Ovary (tissue), 3 donors: ENCODE data around the gene TGFB2.

Experiments
- CTCF ChIP-seq, 3 donors: fragments of 450-650 bp in 2 of 3; fragments of 200-600 bp in 1 of 3; IDR thresholded peaks; one replicate each; pipeline versions ENCODE4 v1.5.1 to v1.8.0; 2016 to 2022; ENCODE audit warnings: antibody characterized with exemption in 3 of 3, mild to moderate bottlenecking in 1 of 3
- EP300 ChIP-seq: sonication (generic); formaldehyde crosslinking; IDR thresholded peaks from one replicate; pipeline ENCODE4 v1.6.1; 2017; ENCODE audit warnings: antibody characterized with exemption
- POLR2A ChIP-seq: fragments of 450-650 bp; IDR thresholded peaks from one replicate; pipeline ENCODE4 v1.6.1; 2017; ENCODE audit warnings: antibody characterized with exemption, mild to moderate bottlenecking, moderate library complexity
- donor health status: DM: no; HTN: no; CAD: no.

DNA sequence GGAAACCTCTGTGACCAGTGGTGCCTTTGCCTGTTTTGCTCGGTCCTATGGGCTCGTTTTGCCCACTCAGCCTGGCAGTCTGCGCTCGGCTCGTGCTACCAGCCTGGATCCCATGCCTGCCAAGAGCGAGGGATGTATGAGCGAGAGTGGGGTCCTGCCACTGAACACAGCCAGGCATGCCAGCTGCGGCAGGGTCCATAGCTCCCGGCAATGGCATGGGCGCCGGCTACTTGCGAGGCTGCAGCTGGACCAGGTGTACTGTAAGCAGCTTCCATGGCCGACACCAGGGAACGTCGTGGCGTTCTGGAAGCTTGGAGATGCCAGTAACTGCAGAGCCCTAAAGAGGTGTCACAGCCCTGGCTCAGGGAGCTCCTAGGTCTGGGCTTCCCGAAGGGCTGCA is 22.4 kb upstream of the TGFB2 start:
- no peak for TF ChIP-seq CTCF (IDR thresholded peaks at IDR 0.05)
- no peak for TF ChIP-seq EP300
- TF ChIP-seq POLR2A = no peak
